Spleen (tissue), 11 donors: ENCODE results near the gene AGRN. TPM values are rescaled to one million over a fixed set of nuclear protein-coding genes. Genes with fewer than 3 reads are reported as not detected.
"Not testable (repeated sequence)": the region's sequence is repeated elsewhere in the genome, so short reads cannot be mapped to it uniquely, and the experiment has no call there.

Source experiments
- DNase-seq: peaks from one replicate; pipeline ENCODE4 v3.0.0-alpha.2; 2020
- H3K27ac ChIP-seq, 8 donors: fragments of 200-600 bp; sonication (generic) in 7 of 8; 1 replicate in 4 of 8; 2 replicates in 4 of 8; pipeline versions ENCODE4 v1.5.0 to v1.8.0; 2016 to 2021; ENCODE audit warnings: inconsistent platforms in 4 of 8, mild to moderate bottlenecking in 4 of 8, moderate library complexity in 1 of 8
- H3K27me3 ChIP-seq, 7 donors: fragments of 200-600 bp; sonication (generic) in 6 of 7; replicated peaks in 1 of 7; 1 replicate in 4 of 7; 2 replicates in 3 of 7; pipeline versions ENCODE4 v1.5.0 to v1.8.0; 2016 to 2021; ENCODE audit warnings: inconsistent platforms in 3 of 7, mild to moderate bottlenecking in 1 of 7
- H3K36me3 ChIP-seq, 6 donors: fragments of 200-600 bp; sonication (generic) in 5 of 6; 1 replicate in 4 of 6; 2 replicates in 2 of 6; pipeline versions ENCODE4 v1.5.0 to v1.8.0; 2016 to 2021; ENCODE audit warnings: inconsistent platforms in 2 of 6
- H3K4me1 ChIP-seq, 6 donors: fragments of 200-600 bp; sonication (generic) in 5 of 6; 1 replicate in 3 of 6; 2 replicates in 3 of 6; pipeline versions ENCODE4 v1.5.0 to v1.8.0; 2016 to 2021; ENCODE audit warnings: inconsistent platforms in 3 of 6
- H3K4me3 ChIP-seq, 8 donors: fragments of 200-600 bp; sonication (generic) in 7 of 8; 1 replicate in 4 of 8; 2 replicates in 4 of 8; pipeline versions ENCODE4 v1.5.0 to v1.8.0; 2016 to 2021; ENCODE audit warnings: inconsistent platforms in 4 of 8, mild to moderate bottlenecking in 4 of 8, moderate library complexity in 2 of 8
- H3K9me3 ChIP-seq, 8 donors: fragments of 200-600 bp; sonication (generic) in 7 of 8; 1 replicate in 4 of 8; 2 replicates in 4 of 8; pipeline versions ENCODE4 v1.5.0 to v1.8.0; 2016 to 2021; ENCODE audit warnings: inconsistent platforms in 4 of 8
- CTCF ChIP-seq, 11 experiments: fragments of 200-600 bp in 7 of 11; fragments of 450-650 bp in 4 of 11; sonication (generic) in 4 of 11; IDR thresholded peaks in 8 of 11; conservative IDR thresholded peaks in 3 of 11; 1 replicate in 7 of 11; 2 replicates in 4 of 11; pipeline versions ENCODE4 v1.4.0 to v1.8.0; 2016 to 2021; ENCODE audit warnings: antibody characterized with exemption in 11 of 11, inconsistent platforms in 4 of 11, mild to moderate bottlenecking in 1 of 11
- POLR2A ChIP-seq, 3 donors: fragments of 450-650 bp; IDR thresholded peaks; one replicate each; pipeline ENCODE4 v1.5.1; 2017; ENCODE audit warnings: antibody characterized with exemption in 3 of 3, mild to moderate bottlenecking in 1 of 3
- POLR2AphosphoS5 ChIP-seq, 3 donors: sonication (generic); formaldehyde crosslinking; IDR thresholded peaks; one replicate each; pipeline ENCODE4 v1.5.1; 2017; ENCODE audit warnings: antibody characterized with exemption in 3 of 3
- WGBS, 5 donors: extraction: QIAGEN DNeasy Blood & Tissue Kit in 3 of 5; methylation state at CpG; one replicate each; pipeline versions ENCODE4 v1.1.5 to v1.1.7; 2013 to 2018; 5-methylcytosine and 5-hydroxymethylcytosine counted together
- intact Hi-C: fragments of 100-400 bp; cut with DNase I; formaldehyde crosslinking; loops from one replicate; pipeline ENCODE4 v1.15.0; 2023; ENCODE audit warnings: low total_unique reads
- polyA plus RNA-seq, 3 donors: library from polyadenylated mRNA; stranded (reverse); fragments of 200-250 nt; gene quantifications; one replicate each; pipeline ENCODE4 v1.2.1, GENCODE V29; 2013
- total RNA-seq, 7 donors: library from RNA; depleted of rRNA in 3 of 7; stranded (reverse); fragments of >200 nt in 3 of 7; fragmentation: NEBNext Ultra II Directional in 4 of 7; extraction: Animal tissue kit (Norgen Biotek cat#: 25700) in 4 of 7; gene quantifications; one replicate each; pipeline versions ENCODE4 v1.1.0 to v1.2.1, GENCODE V29; 2016 to 2021
- donor health status: healthy with polysubstance abuse.
- donor health status: DM: no; HTN: no; CAD: no; lungs with moderate emphysema.
- donor health status: DM: no; HTN: no; CAD: no.
- donor health status: Bipolar disorder and iron deficiency.
- donor health status: healthy.
- donor health status: DM: no; HTN: no; CAD: no.
- donor health status: DM: yes; HTN: yes; CAD: no.

Gene AGRN
- total and polyA plus RNA-seq, 10 donors = 4.6 to 27.2 (median 14.5) TPM

GRCh38 chr1:1054971-1055370, 35.1 kb downstream of the AGRN start:
- 79 to 91% (median 89%) methylated on average over 14 to 23 of the region's 23 CpGs for WGBS, 5 donors
- intact Hi-C loops = no loop called here
- peaks cover 0 to 34% (median 26%) of the 10 kb centered on the region in 7 donors for H3K27me3 ChIP-seq
- TF ChIP-seq POLR2A (IDR thresholded peaks at IDR 0.05) (no peak), CTCF (IDR thresholded peaks at IDR 0.05 in 8 of 11, conservative IDR thresholded peaks at IDR 0.05 in 3 of 11) (no peak), POLR2AphosphoS5 (IDR thresholded peaks at IDR 0.05) (no peak)
- no peaks in the 10 kb centered on the region for H3K9me3 ChIP-seq
- DNase-seq = no peak
- H3K36me3 ChIP-seq = peaks cover 0 to 19% (median 0%) of the 10 kb centered on the region in 6 donors
- H3K4me3 ChIP-seq = no peak overlapping the region
- peaks cover 4 to 21% (median 17%) of the 10 kb centered on the region in 6 donors for H3K4me1 ChIP-seq
- H3K27ac ChIP-seq = no peak overlapping the region

- H3K27ac ChIP-seq = no peak overlapping the region
- TF ChIP-seq CTCF (IDR thresholded peaks at IDR 0.05 in 8 of 11, conservative IDR thresholded peaks at IDR 0.05 in 3 of 11) = no peak
- TF ChIP-seq POLR2A (IDR thresholded peaks at IDR 0.05) = no peak
- no peak for TF ChIP-seq POLR2AphosphoS5 (IDR thresholded peaks at IDR 0.05)
- intact Hi-C loops = no loop called here
- peaks cover 0 to 9% (median 0%) of the 10 kb centered on the region in 6 donors for H3K36me3 ChIP-seq
- no peaks in the 10 kb centered on the region for H3K9me3 ChIP-seq
- WGBS, 5 donors = 85 to 89% (median 87%) methylated on average over 47 to 50 of the region's 50 CpGs
- no peak overlapping the region for H3K4me3 ChIP-seq
- H3K4me1 ChIP-seq = peaks cover 7 to 30% (median 21%) of the 10 kb centered on the region in 6 donors
- no peak for DNase-seq
- peaks cover 0 to 45% (median 37%) of the 10 kb centered on the region in 7 donors for H3K27me3 ChIP-seq
Observed at GRCh38 chr1:1055841-1056736, 36.2 kb downstream of the AGRN start.

GRCh38 chr1:1057769-1058087, 37.8 kb downstream of the AGRN start:
- H3K27ac ChIP-seq, DNase-seq, H3K4me3 ChIP-seq, H3K9me3 ChIP-seq, H3K36me3 ChIP-seq, intact Hi-C loops: not testable (repeated sequence)
- Histone ChIP-seq H3K4me1 (peaks cover 7 to 36% (median 24%) of the 10 kb centered on the region in 6 donors), H3K27me3 (peaks cover 0 to 62% (median 51%) of the 10 kb centered on the region in 7 donors)
- WGBS, 5 donors = 67 to 80% (median 70%) methylated on average over 15 of the region's 15 CpGs

- TF ChIP-seq CTCF (IDR thresholded peaks at IDR 0.05 in 8 of 11, conservative IDR thresholded peaks at IDR 0.05 in 3 of 11) = no peak
- TF ChIP-seq POLR2AphosphoS5 (IDR thresholded peaks at IDR 0.05) = no peak
- WGBS, 5 donors = 26 to 36% (median 31%) methylated on average over 24 of the region's 24 CpGs
- Histone ChIP-seq H3K27me3 (peaks cover 0 to 67% (median 57%) of the 10 kb centered on the region in 7 donors), H3K36me3 (no peaks in the 10 kb centered on the region), H3K4me1 (peaks cover 7 to 38% (median 24%) of the 10 kb centered on the region in 6 donors), H3K4me3 (peak overlapping the region in 5 of 8 donors; percentile 56 to 87 (median 65)), H3K27ac (no peak overlapping the region), H3K9me3 (no peaks in the 10 kb centered on the region)
- intact Hi-C loops = no loop called here
- DNase-seq = no peak
Observed at GRCh38 chr1:1058088-1058905, 38.4 kb downstream of the AGRN start.
